ENCODE data around the gene ANP32E.
"Not testable (repeated sequence)": the region's sequence is repeated elsewhere in the genome, so short reads cannot be mapped to it uniquely, and the experiment has no call there.

Gene ANP32E

GRCh38 chr1:150249936-150250335 lies 14.0 kb upstream of the ANP32E start:
- H3K27me3 ChIP-seq (ENCODE audit: control insufficient read depth in 1 of 2, insufficient read depth in 2 of 2, low read length in 2 of 2): no peaks in the 10 kb centered on the region
- no peak overlapping the region for H3K9ac ChIP-seq (ENCODE audit: low read length)
- H3K27ac ChIP-seq (ENCODE audit: low read depth, low read length): no peak overlapping the region
- H3K36me3 ChIP-seq (ENCODE audit: insufficient read depth, low read length): no peaks in the 10 kb centered on the region
- no peaks in the 10 kb centered on the region for H3K4me1 ChIP-seq (ENCODE audit: insufficient read depth, low read length)
- no peak overlapping the region for H3K4me3 ChIP-seq (ENCODE audit: low read depth in 1 of 2, low read length in 2 of 2)
- no peaks in the 10 kb centered on the region for H3K9me3 ChIP-seq (ENCODE audit: low read length)

GRCh38 chr1:150243003-150243402 lies 7.1 kb upstream of the ANP32E start:
- no peak overlapping the region for H3K4me3 ChIP-seq (ENCODE audit: low read depth in 1 of 2, low read length in 2 of 2)
- no peaks in the 10 kb centered on the region for H3K27me3 ChIP-seq (ENCODE audit: control insufficient read depth in 1 of 2, insufficient read depth in 2 of 2, low read length in 2 of 2)
- H3K4me1 ChIP-seq (ENCODE audit: insufficient read depth, low read length): no peaks in the 10 kb centered on the region
- H3K36me3 ChIP-seq (ENCODE audit: insufficient read depth, low read length): no peaks in the 10 kb centered on the region
- H3K9ac ChIP-seq (ENCODE audit: low read length): no peak overlapping the region
- no peaks in the 10 kb centered on the region for H3K9me3 ChIP-seq (ENCODE audit: low read length)
- no peak overlapping the region for H3K27ac ChIP-seq (ENCODE audit: low read depth, low read length)

DNA sequence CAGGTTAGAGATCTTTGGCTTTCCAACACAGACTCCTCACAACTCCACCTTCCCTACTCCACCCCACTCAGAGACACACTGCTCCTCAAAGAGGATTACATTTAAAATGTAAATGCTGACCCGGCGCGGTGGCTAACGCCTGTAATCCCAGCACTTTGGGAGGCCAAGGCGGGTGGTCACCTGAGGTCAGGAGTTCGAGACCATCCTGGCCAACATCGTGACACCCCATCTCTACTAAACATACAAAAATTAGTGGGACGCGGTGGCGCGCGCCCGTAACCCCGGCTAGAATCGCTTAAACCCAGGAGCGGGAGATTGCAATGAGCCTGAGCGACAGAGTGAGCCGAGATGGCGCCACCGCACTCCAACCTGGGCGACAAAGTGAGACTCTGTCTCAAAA lies 1.8 kb upstream of the ANP32E start:
- Histone ChIP-seq H3K9me3 (ENCODE audit: low read length) (no peaks in the 10 kb centered on the region), H3K27me3 (ENCODE audit: control insufficient read depth in 1 of 2, insufficient read depth in 2 of 2, low read length in 2 of 2) (no peaks in the 10 kb centered on the region), H3K4me1 (ENCODE audit: insufficient read depth, low read length) (peaks cover 14% of the 10 kb centered on the region), H3K27ac (ENCODE audit: low read depth, low read length) (no peak overlapping the region), H3K9ac (ENCODE audit: low read length) (no peak overlapping the region), H3K4me3 (ENCODE audit: low read depth in 1 of 2, low read length in 2 of 2) (no peak overlapping the region), H3K36me3 (ENCODE audit: insufficient read depth, low read length) (no peaks in the 10 kb centered on the region)

- H3K4me1 ChIP-seq (ENCODE audit: insufficient read depth, low read length): peaks cover 14% of the 10 kb centered on the region
Measured at GRCh38 chr1:150237176-150237575, 1.3 kb upstream of the ANP32E start.

DNA sequence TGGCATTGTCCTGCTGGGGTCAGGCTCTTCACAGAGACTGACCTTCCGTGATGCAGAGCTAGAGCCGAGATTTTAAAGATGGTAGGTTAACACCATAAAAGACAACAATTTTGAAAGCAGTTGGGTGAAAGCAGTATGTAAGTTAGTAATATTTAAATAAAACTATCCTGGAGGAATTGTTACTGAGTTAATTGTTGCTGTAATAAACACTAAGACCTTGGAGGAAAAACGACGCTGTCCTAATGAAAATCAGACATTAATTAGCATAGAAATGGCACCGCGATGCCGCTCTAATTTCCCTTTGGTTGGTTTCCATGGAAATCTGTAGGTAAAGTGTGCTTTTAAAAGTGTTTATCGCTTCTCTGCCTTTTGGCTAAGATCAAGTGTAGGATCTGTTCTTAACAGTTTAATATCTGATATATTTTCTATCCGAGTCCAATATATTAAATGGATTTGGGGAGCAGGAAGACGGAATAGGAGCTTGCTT lies 745 bp upstream of the ANP32E start:
- peak overlapping the region; percentile 12 for H3K27ac ChIP-seq (ENCODE audit: low read depth, low read length)

More at GRCh38 chr1:150237176-150237575, 1.3 kb upstream of the ANP32E start:
- H3K27ac ChIP-seq (ENCODE audit: low read depth, low read length); H3K9ac ChIP-seq (ENCODE audit: low read length); H3K9me3 ChIP-seq (ENCODE audit: low read length); H3K4me3 ChIP-seq (ENCODE audit: low read depth in 1 of 2, low read length in 2 of 2); H3K36me3 ChIP-seq (ENCODE audit: insufficient read depth, low read length); H3K27me3 ChIP-seq (ENCODE audit: control insufficient read depth in 1 of 2, insufficient read depth in 2 of 2, low read length in 2 of 2): not testable (repeated sequence)

GRCh38 chr1:150235294-150235851 lies 539 bp downstream of the ANP32E start:
- H3K36me3 ChIP-seq (ENCODE audit: insufficient read depth, low read length): no peaks in the 10 kb centered on the region
- H3K4me3 ChIP-seq (ENCODE audit: low read depth in 1 of 2, low read length in 2 of 2): peak overlapping the region; percentile 88 to 97
- no peaks in the 10 kb centered on the region for H3K9me3 ChIP-seq (ENCODE audit: low read length)
- H3K27me3 ChIP-seq (ENCODE audit: control insufficient read depth in 1 of 2, insufficient read depth in 2 of 2, low read length in 2 of 2): no peaks in the 10 kb centered on the region
- H3K27ac ChIP-seq (ENCODE audit: low read depth, low read length): peak overlapping the region; percentile 99
- peak overlapping the region; percentile 96 for H3K9ac ChIP-seq (ENCODE audit: low read length)
- peaks cover 14% of the 10 kb centered on the region for H3K4me1 ChIP-seq (ENCODE audit: insufficient read depth, low read length)

More for the DNA sequence above, 745 bp upstream of the ANP32E start:
- H3K4me1 ChIP-seq (ENCODE audit: insufficient read depth, low read length): peaks cover 14% of the 10 kb centered on the region
- H3K36me3 ChIP-seq (ENCODE audit: insufficient read depth, low read length): no peaks in the 10 kb centered on the region
- peak overlapping the region; percentile 46 to 88 for H3K4me3 ChIP-seq (ENCODE audit: low read depth in 1 of 2, low read length in 2 of 2)
- peak overlapping the region; percentile 96 for H3K9ac ChIP-seq (ENCODE audit: low read length)
- H3K27me3 ChIP-seq (ENCODE audit: control insufficient read depth in 1 of 2, insufficient read depth in 2 of 2, low read length in 2 of 2): no peaks in the 10 kb centered on the region
- no peaks in the 10 kb centered on the region for H3K9me3 ChIP-seq (ENCODE audit: low read length)

DNA sequence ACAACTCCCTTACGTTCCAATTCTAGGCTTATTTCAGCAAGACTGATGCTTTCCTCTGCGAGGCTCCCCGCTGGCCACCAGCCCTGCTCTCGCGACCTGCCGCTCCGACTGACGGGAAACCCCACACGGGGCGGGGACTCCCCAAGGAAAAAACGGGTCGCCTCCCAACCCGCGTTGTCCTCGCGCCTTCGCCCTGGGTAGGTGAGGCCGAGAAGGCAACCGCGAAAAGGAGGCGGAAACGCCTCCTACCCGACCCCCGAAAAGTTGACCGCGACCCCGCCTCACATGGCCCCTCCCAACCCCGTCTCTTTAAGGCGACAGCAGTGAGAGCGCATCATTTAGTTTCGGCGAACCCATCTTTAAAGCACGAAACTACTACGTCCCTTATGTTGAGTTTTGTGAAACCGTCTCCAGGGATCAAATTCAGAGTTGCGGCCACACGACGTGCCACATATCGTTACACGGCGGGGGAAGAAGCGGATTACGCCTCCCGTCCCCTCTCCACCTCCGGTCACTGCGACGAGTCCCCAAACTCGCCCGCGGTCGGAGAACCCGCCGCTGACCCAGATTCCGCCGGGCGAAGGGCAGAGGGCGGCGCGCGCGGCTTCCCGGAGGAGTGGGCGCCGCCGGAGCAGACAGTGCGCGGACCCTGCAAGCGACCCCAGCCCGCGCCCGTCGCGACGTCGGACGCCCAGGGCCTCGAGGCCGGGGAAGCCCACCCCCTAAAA lies 1.2 kb downstream of the ANP32E start:
- Histone ChIP-seq H3K9ac (ENCODE audit: low read length) (peak overlapping the region; percentile 96), H3K4me1 (ENCODE audit: insufficient read depth, low read length) (peaks cover 14% of the 10 kb centered on the region), H3K27me3 (ENCODE audit: control insufficient read depth in 1 of 2, insufficient read depth in 2 of 2, low read length in 2 of 2) (no peaks in the 10 kb centered on the region), H3K27ac (ENCODE audit: low read depth, low read length) (peak overlapping the region; percentile 99), H3K36me3 (ENCODE audit: insufficient read depth, low read length) (no peaks in the 10 kb centered on the region), H3K4me3 (ENCODE audit: low read depth in 1 of 2, low read length in 2 of 2) (peak overlapping the region; percentile 88 to 97), H3K9me3 (ENCODE audit: low read length) (no peaks in the 10 kb centered on the region)

DNA sequence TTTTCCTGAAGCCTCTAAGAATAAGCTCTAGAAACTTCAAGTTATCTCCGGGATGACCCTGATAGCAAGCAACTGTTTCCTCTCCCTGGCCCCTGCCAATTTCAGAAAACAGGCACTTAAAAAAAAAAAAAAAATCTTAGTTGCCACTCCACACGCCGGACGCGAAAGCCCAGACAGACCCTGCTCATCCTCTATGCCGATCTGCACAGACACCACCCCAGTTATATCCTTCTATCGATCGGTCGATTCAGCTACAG lies 1.7 kb downstream of the ANP32E start:
- H3K9me3 ChIP-seq (ENCODE audit: low read length): no peaks in the 10 kb centered on the region
- peak overlapping the region; percentile 96 for H3K9ac ChIP-seq (ENCODE audit: low read length)
- no peaks in the 10 kb centered on the region for H3K27me3 ChIP-seq (ENCODE audit: control insufficient read depth in 1 of 2, insufficient read depth in 2 of 2, low read length in 2 of 2)
- peak overlapping the region; percentile 99 for H3K27ac ChIP-seq (ENCODE audit: low read depth, low read length)
- peak overlapping the region; percentile 88 to 97 for H3K4me3 ChIP-seq (ENCODE audit: low read depth in 1 of 2, low read length in 2 of 2)
- peaks cover 14% of the 10 kb centered on the region for H3K4me1 ChIP-seq (ENCODE audit: insufficient read depth, low read length)
- no peaks in the 10 kb centered on the region for H3K36me3 ChIP-seq (ENCODE audit: insufficient read depth, low read length)

GRCh38 chr1:150233359-150234308 lies 2.3 kb downstream of the ANP32E start:
- no peaks in the 10 kb centered on the region for H3K27me3 ChIP-seq (ENCODE audit: control insufficient read depth in 1 of 2, insufficient read depth in 2 of 2, low read length in 2 of 2)
- no peaks in the 10 kb centered on the region for H3K9me3 ChIP-seq (ENCODE audit: low read length)
- peak overlapping the region; percentile 96 for H3K9ac ChIP-seq (ENCODE audit: low read length)
- peak overlapping the region; percentile 99 for H3K27ac ChIP-seq (ENCODE audit: low read depth, low read length)
- peak overlapping the region in 1 of 2 donors; percentile 88 for H3K4me3 ChIP-seq (ENCODE audit: low read depth in 1 of 2, low read length in 2 of 2)
- peaks cover 14% of the 10 kb centered on the region for H3K4me1 ChIP-seq (ENCODE audit: insufficient read depth, low read length)
- no peaks in the 10 kb centered on the region for H3K36me3 ChIP-seq (ENCODE audit: insufficient read depth, low read length)

GRCh38 chr1:150232921-150233320 lies 3.0 kb downstream of the ANP32E start:
- not testable (repeated sequence) for H3K4me3 ChIP-seq (ENCODE audit: low read depth in 1 of 2, low read length in 2 of 2); H3K27me3 ChIP-seq (ENCODE audit: control insufficient read depth in 1 of 2, insufficient read depth in 2 of 2, low read length in 2 of 2); H3K9ac ChIP-seq (ENCODE audit: low read length); H3K9me3 ChIP-seq (ENCODE audit: low read length); H3K36me3 ChIP-seq (ENCODE audit: insufficient read depth, low read length); H3K27ac ChIP-seq (ENCODE audit: low read depth, low read length)
- H3K4me1 ChIP-seq (ENCODE audit: insufficient read depth, low read length): peaks cover 14% of the 10 kb centered on the region

- peaks cover 21% of the 10 kb centered on the region for H3K36me3 ChIP-seq (ENCODE audit: insufficient read depth, low read length)
- H3K27ac ChIP-seq (ENCODE audit: low read depth, low read length); H3K27me3 ChIP-seq (ENCODE audit: control insufficient read depth in 1 of 2, insufficient read depth in 2 of 2, low read length in 2 of 2); H3K9me3 ChIP-seq (ENCODE audit: low read length); H3K4me3 ChIP-seq (ENCODE audit: low read depth in 1 of 2, low read length in 2 of 2); H3K9ac ChIP-seq (ENCODE audit: low read length); H3K4me1 ChIP-seq (ENCODE audit: insufficient read depth, low read length): not testable (repeated sequence)
Measured at GRCh38 chr1:150228246-150228645, 7.7 kb downstream of the ANP32E start.

Data from muscle layer of colon (tissue), 2 donors.